Measurements from ENCODE around the gene TSPAN9. TPM values are rescaled to one million over a fixed set of nuclear protein-coding genes. Genes with fewer than 3 reads are reported as not detected.

Gene TSPAN9
- total RNA-seq, 1 donor from 2014 or later: 30.4 TPM

DNA sequence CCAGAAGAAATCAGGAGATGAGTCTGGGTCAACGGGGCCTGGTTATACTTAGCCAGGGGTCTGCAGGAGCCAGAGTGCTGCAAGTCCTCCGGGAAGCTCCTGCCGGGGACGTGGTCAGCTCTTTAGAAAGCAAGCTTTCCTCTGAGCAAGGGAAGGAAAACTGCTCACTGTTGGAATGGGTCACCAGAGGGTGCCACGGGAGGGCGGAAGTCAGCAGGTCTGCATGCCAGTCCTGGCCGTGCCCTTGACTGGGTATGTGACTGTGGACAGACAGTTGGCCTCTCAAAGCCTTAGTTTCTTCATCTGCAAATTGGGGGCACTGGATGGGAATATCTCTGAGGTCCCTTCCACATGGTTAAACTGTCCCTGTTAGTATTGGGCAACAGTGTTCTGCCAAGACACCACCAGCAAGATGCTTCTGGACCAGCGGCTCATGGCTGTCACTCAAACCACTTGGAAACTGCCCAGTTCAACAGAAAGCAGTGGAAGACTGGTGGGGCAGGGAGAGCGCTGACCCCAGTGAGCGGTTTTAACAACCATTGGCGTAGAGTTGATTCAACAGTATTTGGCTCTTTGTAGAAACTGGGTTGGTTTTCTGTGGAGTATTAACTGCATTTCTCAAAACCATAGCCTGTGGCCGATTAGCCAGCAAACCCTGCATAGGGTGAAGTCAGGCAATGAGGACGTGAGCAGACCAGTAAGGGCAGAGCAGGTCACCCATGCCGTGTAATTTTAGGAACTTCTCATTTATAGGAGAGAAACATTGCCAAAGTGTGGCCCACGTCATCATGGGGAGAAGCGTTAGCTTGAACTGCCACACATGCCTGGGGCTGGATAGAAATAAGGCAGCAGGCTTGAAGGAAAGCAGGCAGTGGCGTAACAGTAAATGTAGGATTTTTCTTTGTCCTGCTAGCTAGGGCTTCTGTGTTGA lies 249.9 kb downstream of the TSPAN9 start:
- DNase-seq (ENCODE audit: low spot score, unreplicated experiment): no peak
- Mint-ChIP-seq H3K9me3 (ENCODE audit: low read depth) (no peaks in the 10 kb centered on the region), H3K4me3 (ENCODE audit: low read depth) (no peak overlapping the region), H3K4me1 (ENCODE audit: low read depth) (no peaks in the 10 kb centered on the region), H3K27ac (no peak overlapping the region), H3K36me3 (ENCODE audit: insufficient read depth) (no peaks in the 10 kb centered on the region), H3K27me3 (peaks cover 32% of the 10 kb centered on the region)
- TF ChIP-seq, protein P1, sequence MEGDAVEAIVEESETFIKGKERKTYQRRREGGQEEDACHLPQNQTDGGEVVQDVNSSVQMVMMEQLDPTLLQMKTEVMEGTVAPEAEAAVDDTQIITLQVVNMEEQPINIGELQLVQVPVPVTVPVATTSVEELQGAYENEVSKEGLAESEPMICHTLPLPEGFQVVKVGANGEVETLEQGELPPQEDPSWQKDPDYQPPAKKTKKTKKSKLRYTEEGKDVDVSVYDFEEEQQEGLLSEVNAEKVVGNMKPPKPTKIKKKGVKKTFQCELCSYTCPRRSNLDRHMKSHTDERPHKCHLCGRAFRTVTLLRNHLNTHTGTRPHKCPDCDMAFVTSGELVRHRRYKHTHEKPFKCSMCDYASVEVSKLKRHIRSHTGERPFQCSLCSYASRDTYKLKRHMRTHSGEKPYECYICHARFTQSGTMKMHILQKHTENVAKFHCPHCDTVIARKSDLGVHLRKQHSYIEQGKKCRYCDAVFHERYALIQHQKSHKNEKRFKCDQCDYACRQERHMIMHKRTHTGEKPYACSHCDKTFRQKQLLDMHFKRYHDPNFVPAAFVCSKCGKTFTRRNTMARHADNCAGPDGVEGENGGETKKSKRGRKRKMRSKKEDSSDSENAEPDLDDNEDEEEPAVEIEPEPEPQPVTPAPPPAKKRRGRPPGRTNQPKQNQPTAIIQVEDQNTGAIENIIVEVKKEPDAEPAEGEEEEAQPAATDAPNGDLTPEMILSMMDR (IDR thresholded peaks at IDR 0.05; ENCODE audit: unreplicated experiment): no peak

DNA sequence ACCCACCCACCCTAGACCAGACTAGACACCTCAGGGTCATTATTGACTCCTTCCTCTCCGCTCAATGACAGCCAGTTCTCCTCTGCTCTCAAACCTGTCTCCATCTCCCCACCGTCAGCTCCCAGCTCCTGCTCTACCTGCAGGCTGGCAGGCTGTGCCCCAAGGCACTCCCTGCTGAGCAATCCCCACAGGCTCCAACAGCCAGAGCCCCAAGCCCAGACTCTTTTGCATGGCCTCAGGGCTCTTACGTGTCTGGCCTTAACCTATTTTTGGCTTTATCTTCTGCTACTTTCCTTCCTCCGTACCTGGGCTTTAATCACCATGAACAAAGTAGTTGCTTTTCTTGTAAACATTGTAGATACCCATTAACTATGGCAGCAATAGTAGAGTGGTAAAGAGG lies 250.9 kb downstream of the TSPAN9 start:
- Mint-ChIP-seq H3K4me1 (ENCODE audit: low read depth) (no peaks in the 10 kb centered on the region), H3K27ac (no peak overlapping the region), H3K27me3 (peaks cover 26% of the 10 kb centered on the region), H3K9me3 (ENCODE audit: low read depth) (no peaks in the 10 kb centered on the region), H3K36me3 (ENCODE audit: insufficient read depth) (no peaks in the 10 kb centered on the region), H3K4me3 (ENCODE audit: low read depth) (no peak overlapping the region)
- DNase-seq (ENCODE audit: low spot score, unreplicated experiment): no peak
- TF ChIP-seq, protein P1 (IDR thresholded peaks at IDR 0.05; ENCODE audit: unreplicated experiment): no peak

DNA sequence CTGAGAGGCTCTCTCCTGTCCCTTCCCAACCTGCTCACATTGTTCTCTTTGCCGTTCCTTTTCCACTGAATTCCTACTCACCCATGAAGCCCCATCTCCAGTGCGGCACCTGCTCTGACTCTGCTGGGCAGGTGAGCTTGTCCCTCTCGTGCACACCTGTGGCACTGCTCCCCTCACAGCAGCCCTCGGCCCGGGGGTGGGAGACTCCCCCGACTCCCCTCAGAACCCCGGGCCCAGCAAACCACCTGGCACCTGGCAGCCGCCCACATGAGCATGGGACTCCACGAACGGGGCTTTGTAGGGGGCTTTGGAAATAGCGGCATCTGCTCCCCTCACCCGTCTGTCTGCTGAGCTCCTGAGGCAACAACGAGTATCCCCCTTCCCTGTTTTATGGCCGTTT lies 251.4 kb downstream of the TSPAN9 start:
- DNase-seq (ENCODE audit: low spot score, unreplicated experiment): no peak
- Mint-ChIP-seq H3K27me3 (peaks cover 26% of the 10 kb centered on the region), H3K27ac (no peak overlapping the region), H3K36me3 (ENCODE audit: insufficient read depth) (no peaks in the 10 kb centered on the region), H3K4me1 (ENCODE audit: low read depth) (no peaks in the 10 kb centered on the region), H3K9me3 (ENCODE audit: low read depth) (no peaks in the 10 kb centered on the region), H3K4me3 (ENCODE audit: low read depth) (no peak overlapping the region)
- TF ChIP-seq, protein P1 (IDR thresholded peaks at IDR 0.05; ENCODE audit: unreplicated experiment): no peak

DNA sequence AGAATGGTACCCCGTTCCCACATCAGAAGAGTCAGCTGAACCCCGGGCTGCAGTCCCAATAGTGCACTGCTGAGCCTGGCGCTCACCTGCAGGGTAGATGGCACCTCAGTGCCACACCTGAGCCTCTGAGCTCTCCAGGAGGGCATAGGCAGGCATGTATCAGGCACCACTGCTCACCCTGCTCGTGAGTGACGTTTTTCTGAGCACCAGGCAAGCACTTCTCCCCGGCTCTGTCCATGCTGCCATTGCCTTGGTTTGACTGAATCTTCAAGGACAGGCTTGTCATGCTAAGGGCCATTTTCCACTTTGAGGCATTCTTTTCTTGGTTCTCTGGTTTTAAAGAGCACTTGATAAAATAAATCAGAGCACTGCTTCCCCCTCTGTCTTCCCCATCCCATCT lies 252.2 kb downstream of the TSPAN9 start:
- DNase-seq (ENCODE audit: low spot score, unreplicated experiment): no peak
- H3K27ac Mint-ChIP-seq: no peak overlapping the region
- no peak overlapping the region for H3K4me3 Mint-ChIP-seq (ENCODE audit: low read depth)
- no peaks in the 10 kb centered on the region for H3K4me1 Mint-ChIP-seq (ENCODE audit: low read depth)
- no peaks in the 10 kb centered on the region for H3K9me3 Mint-ChIP-seq (ENCODE audit: low read depth)
- TF ChIP-seq, protein P1 (IDR thresholded peaks at IDR 0.05; ENCODE audit: unreplicated experiment): no peak
- peaks cover 26% of the 10 kb centered on the region for H3K27me3 Mint-ChIP-seq
- no peaks in the 10 kb centered on the region for H3K36me3 Mint-ChIP-seq (ENCODE audit: insufficient read depth)

DNA sequence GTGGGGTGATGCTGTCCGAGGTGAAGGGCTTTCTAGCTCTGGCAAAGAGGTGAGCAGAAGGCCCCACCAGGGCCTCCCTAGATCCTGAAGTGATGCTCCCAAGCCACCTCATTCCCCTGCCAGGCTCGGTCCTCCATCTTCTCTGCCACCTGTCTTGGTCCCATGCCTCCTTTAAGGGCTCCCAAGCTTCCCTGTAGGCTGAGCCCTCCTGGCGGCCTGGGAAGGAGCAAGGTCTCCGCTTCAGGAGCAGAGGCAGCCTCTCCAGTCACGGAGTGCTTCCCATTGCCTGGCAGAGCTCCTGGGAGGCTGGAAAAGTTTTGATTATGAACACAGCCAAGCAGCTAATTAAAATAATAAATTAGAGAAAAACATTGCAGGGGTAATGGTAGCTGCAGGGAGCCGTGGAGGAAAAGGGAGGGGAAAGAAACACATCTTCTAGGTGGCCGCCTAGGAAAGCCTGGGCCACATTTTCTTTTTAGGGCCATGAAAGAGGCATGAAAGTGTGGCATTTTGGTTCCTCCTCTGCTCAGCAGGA lies 253.9 kb downstream of the TSPAN9 start:
- no peak for DNase-seq (ENCODE audit: low spot score, unreplicated experiment)
- no peak overlapping the region for H3K4me3 Mint-ChIP-seq (ENCODE audit: low read depth)
- H3K27ac Mint-ChIP-seq: no peak overlapping the region
- H3K4me1 Mint-ChIP-seq (ENCODE audit: low read depth): no peaks in the 10 kb centered on the region
- TF ChIP-seq, protein P1 (IDR thresholded peaks at IDR 0.05; ENCODE audit: unreplicated experiment): no peak
- peaks cover 38% of the 10 kb centered on the region for H3K27me3 Mint-ChIP-seq
- no peaks in the 10 kb centered on the region for H3K9me3 Mint-ChIP-seq (ENCODE audit: low read depth)
- no peaks in the 10 kb centered on the region for H3K36me3 Mint-ChIP-seq (ENCODE audit: insufficient read depth)
